CD4-positive, alpha-beta memory T cell (primary cell): ENCODE data around the gene HOXA5. TPM values are rescaled to one million over a fixed set of nuclear protein-coding genes. Genes with fewer than 3 reads are reported as not detected.

Experiments used
- CTCF ChIA-PET: fragments of 350-600 bp; sonication (Branson Sonifier 250); formaldehyde crosslinking; loops from one replicate; lab custom pipeline; 2021; ENCODE audit warnings: inconsistent platforms; ENCODE audit not compliant: partially characterized antibody; lab: Charles Lee
- POLR2A ChIA-PET: fragments of 350-600 bp; sonication (Branson Sonifier 250); formaldehyde crosslinking; loops from one replicate; lab custom pipeline; 2021; ENCODE audit not compliant: partially characterized antibody; lab: Charles Lee
- DNase-seq, 5 donors: peaks; one replicate each; pipeline versions ENCODE4 v3.0.0 to v3.0.0-alpha.2; 2020 to 2022; ENCODE audit warnings: mixed read lengths in 1 of 5
- H3K27ac ChIP-seq: one replicate; pipeline ENCODE4 v1.7.0; 2013; ENCODE audit warnings: low read depth, low read length
- H3K27me3 ChIP-seq: 2 replicates; pipeline ENCODE4 v1.7.0; 2013; ENCODE audit warnings: mild to moderate bottlenecking, low read length, moderate library complexity; ENCODE audit not compliant: insufficient read depth
- H3K36me3 ChIP-seq: 2 replicates; pipeline ENCODE4 v1.7.0; 2013; ENCODE audit warnings: mild to moderate bottlenecking, low read length, moderate library complexity; ENCODE audit not compliant: insufficient read depth
- H3K4me1 ChIP-seq: 2 replicates; pipeline ENCODE4 v1.7.0; 2013; ENCODE audit warnings: mild to moderate bottlenecking, low read length, moderate library complexity; ENCODE audit not compliant: insufficient read depth
- H3K4me3 ChIP-seq, 2 donors: one replicate each; pipeline ENCODE4 v1.7.0; 2013; ENCODE audit warnings: low read length in 2 of 2, mild to moderate bottlenecking in 1 of 2
- H3K9me3 ChIP-seq, 2 donors: one replicate each; pipeline ENCODE4 v1.7.0; 2013; ENCODE audit warnings: low read length in 2 of 2, control low read depth in 1 of 2; ENCODE audit not compliant: control insufficient read depth in 1 of 2
- H3K27ac Mint-ChIP-seq, 7 donors: one replicate each; pipeline ENCODE4 v1.8.0; 2020 to 2021; ENCODE audit warnings: mixed read lengths in 7 of 7, mild to moderate bottlenecking in 6 of 7, inconsistent platforms in 3 of 7, moderate library complexity in 3 of 7
- H3K27me3 Mint-ChIP-seq, 2 donors: one replicate each; pipeline ENCODE4 v1.8.0; 2020 to 2021; ENCODE audit warnings: mixed read lengths in 2 of 2
- H3K36me3 Mint-ChIP-seq, 2 donors: one replicate each; pipeline ENCODE4 v1.8.0; 2020 to 2021; ENCODE audit warnings: mixed read lengths in 2 of 2, inconsistent platforms in 1 of 2, mild to moderate bottlenecking in 1 of 2
- H3K4me1 Mint-ChIP-seq, 4 donors: one replicate each; pipeline ENCODE4 v1.8.0; 2020 to 2021; ENCODE audit warnings: mixed read lengths in 4 of 4, mild to moderate bottlenecking in 1 of 4
- H3K4me3 Mint-ChIP-seq, 8 donors: one replicate each; pipeline ENCODE4 v1.8.0; 2020 to 2021; ENCODE audit warnings: mixed read lengths in 8 of 8, mild to moderate bottlenecking in 7 of 8, moderate library complexity in 6 of 8, inconsistent platforms in 3 of 8
- H3K9me3 Mint-ChIP-seq, 8 donors: one replicate each; pipeline ENCODE4 v1.8.0; 2020 to 2021; ENCODE audit warnings: mixed read lengths in 8 of 8, mild to moderate bottlenecking in 5 of 8, inconsistent platforms in 3 of 8, moderate library complexity in 1 of 8
- intact Hi-C: fragments of 100-400 bp; cut with micrococcal nuclease; formaldehyde crosslinking; loops from one replicate; pipeline ENCODE4 v1.15.1; 2023
- polyA plus RNA-seq, 2 donors: library from polyadenylated mRNA; unstranded; fragments of 300-500 nt; fragmentation: Illumina TruSeq; gene quantifications; one replicate each; pipeline ENCODE4 v1.2.3, GENCODE V29; 2021
- total RNA-seq, 2 experiments: library from RNA; stranded (reverse); gene quantifications; one replicate each; pipeline ENCODE4 v1.2.3, GENCODE V29; 2021

Gene HOXA5
- total and polyA plus RNA-seq, 4 experiments from 2014 or later, result not detected

DNA sequence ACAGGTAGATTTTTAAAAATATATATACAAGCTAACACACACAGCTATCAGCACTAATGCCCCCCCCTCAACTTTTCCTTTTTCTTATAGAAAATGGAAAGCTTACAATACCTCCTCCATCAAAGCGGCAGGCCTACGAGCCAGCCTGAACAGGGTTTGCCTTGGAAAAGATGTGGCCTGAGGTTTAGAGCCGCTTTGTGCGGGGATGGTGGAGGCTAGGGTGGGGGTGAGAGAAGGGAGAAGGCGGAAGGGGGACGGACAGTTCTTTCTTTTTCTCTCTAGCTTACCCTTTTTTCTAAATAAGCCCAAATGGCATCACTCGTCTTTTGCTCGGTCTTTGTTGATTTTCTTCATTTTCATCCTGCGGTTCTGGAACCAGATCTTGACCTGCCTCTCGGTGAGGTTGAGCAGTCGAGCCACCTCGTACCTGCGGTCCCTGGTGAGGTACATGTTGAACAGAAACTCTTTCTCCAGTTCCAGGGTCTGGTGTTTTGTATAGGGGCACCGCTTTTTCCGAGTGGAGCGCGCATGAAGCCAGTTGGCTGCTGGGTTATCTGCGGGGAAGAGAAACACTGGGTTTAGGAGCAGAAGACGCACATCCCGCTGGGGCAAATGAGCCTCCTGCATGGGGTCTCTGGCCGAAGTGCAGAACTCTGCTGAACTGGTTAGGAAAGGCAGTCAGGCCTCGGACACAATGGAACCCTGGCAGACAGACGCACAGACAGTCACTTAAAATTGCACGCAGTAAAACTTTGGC lies 20.0 kb upstream of the HOXA5 start:
- CTCF ChIA-PET, result interaction anchor here (1.0 to 3.6 kb wide), 12 partner anchors 13 to 1312 kb away, joined by 3 to 66 read pairs (median 7); partner anchors contain the start of gene HOXA3
- Mint-ChIP-seq H3K27ac (peak overlapping the region in 5 of 7 donors; percentile 2 to 89 (median 20)), H3K27me3 (peaks cover 51 to 69% of the 10 kb centered on the region in 2 donors), H3K4me3 (peak overlapping the region in 2 of 8 donors; percentile 13 to 32), H3K4me1 (peaks cover 13 to 44% (median 22%) of the 10 kb centered on the region in 4 donors), H3K9me3 (peaks cover 0 to 49% (median 3%) of the 10 kb centered on the region in 8 donors), H3K36me3 (no peaks in the 10 kb centered on the region)
- POLR2A ChIA-PET, result no interaction called here
- Histone ChIP-seq H3K4me3 (no peak overlapping the region), H3K9me3 (no peaks in the 10 kb centered on the region), H3K4me1 (peaks cover 40% of the 10 kb centered on the region), H3K27me3 (peaks cover 85% of the 10 kb centered on the region), H3K36me3 (no peaks in the 10 kb centered on the region), H3K27ac (no peak overlapping the region)
- intact Hi-C loops, result loop anchor here (5.0 to 10.0 kb wide), 5 partner anchors 66 to 1311 kb away; partner anchors contain the start of genes HOXA1 and SNX10
- no peak for DNase-seq

DNA sequence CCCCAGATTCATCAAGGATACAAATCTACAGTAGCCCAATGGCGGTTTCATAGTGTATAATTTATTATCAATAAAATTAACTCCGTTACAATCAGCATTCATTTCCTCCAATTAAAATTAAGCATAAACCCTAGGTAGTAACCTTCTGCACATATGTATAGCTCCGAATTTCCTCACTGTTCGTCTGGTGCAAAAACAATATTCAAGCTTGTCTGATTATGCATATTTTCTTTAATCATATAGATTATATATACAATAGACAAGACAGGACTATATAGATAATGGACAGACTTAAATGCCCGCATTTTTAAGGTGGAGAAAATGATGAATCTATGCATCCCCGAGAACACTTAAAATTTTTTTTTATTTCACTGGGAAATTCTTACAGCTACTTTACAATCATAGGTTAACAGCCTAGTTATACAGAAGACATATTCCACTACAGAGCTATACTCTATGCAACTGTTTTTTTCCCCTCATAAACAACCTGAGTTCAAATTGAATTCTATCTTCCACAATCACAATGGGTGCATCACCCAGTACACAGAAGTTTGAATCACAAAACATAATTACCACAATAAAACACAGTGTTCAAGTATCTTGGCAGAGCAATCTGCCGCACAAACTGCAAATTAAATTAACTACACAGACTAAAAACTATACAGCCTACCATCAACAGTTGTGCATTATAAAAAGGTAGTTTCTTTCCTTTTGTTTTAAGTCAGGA lies 19.2 kb upstream of the HOXA5 start:
- peaks cover 84% of the 10 kb centered on the region for H3K27me3 ChIP-seq
- Mint-ChIP-seq H3K27me3 (peaks cover 50 to 68% of the 10 kb centered on the region in 2 donors), H3K4me1 (peaks cover 16 to 45% (median 26%) of the 10 kb centered on the region in 4 donors)

GRCh38 chr7:27161721-27162560 lies 18.5 kb upstream of the HOXA5 start:
- CTCF ChIA-PET, result interaction anchor here (0.8 to 3.6 kb wide), 21 partner anchors 8 to 1310 kb away, joined by 3 to 66 read pairs (median 6); partner anchors contain the start of genes HOXA3 and HOXA5
- DNase-seq, result no peak
- H3K4me3 Mint-ChIP-seq, result peak overlapping the region in 1 of 8 donors; percentile 15
- Histone ChIP-seq H3K9me3 (no peaks in the 10 kb centered on the region), H3K4me3 (no peak overlapping the region), H3K27ac (no peak overlapping the region), H3K4me1 (peaks cover 40% of the 10 kb centered on the region), H3K27me3 (peaks cover 83% of the 10 kb centered on the region), H3K36me3 (no peaks in the 10 kb centered on the region)
- H3K27ac Mint-ChIP-seq, result peak overlapping the region in 1 of 7 donors; percentile 23
- H3K36me3 Mint-ChIP-seq, result peaks cover 0 to 3% of the 10 kb centered on the region in 2 donors
- H3K27me3 Mint-ChIP-seq, result peaks cover 53 to 69% of the 10 kb centered on the region in 2 donors
- intact Hi-C loops, result loop anchor here (1.0 to 10.0 kb wide), 12 partner anchors 11 to 1310 kb away; partner anchors contain the start of genes HOXA1 and SNX10
- POLR2A ChIA-PET, result interaction anchor here (0.5 to 1.7 kb wide), 3 partner anchors 11 to 785 kb away, joined by 3 to 6 read pairs (median 6); partner anchors contain the start of gene HOXA10
- H3K4me1 Mint-ChIP-seq, result peaks cover 16 to 48% (median 27%) of the 10 kb centered on the region in 4 donors
- peaks cover 0 to 43% (median 2%) of the 10 kb centered on the region in 8 donors for H3K9me3 Mint-ChIP-seq

More for the DNA sequence above, 19.2 kb upstream of the HOXA5 start:
- H3K27ac ChIP-seq, result no peak overlapping the region
- ChIA-PET POLR2A (interaction anchor here (0.5 kb wide), 1 partner anchor 785 kb away, joined by 3 read pairs; no protein-coding TSS in a partner anchor), CTCF (interaction anchor here (0.8 to 3.6 kb wide), 14 partner anchors 9 to 1311 kb away, joined by 3 to 66 read pairs (median 6); partner anchors contain the start of genes HOXA3 and HOXA5)
- H3K9me3 ChIP-seq, result no peaks in the 10 kb centered on the region
- peaks cover 0 to 43% (median 2%) of the 10 kb centered on the region in 8 donors for H3K9me3 Mint-ChIP-seq
- no peak overlapping the region for H3K4me3 ChIP-seq
- no peak for DNase-seq
- H3K27ac Mint-ChIP-seq, result peak overlapping the region in 2 of 7 donors; percentile 9 to 89
- H3K4me3 Mint-ChIP-seq, result peak overlapping the region in 1 of 8 donors; percentile 13
- peaks cover 40% of the 10 kb centered on the region for H3K4me1 ChIP-seq
- intact Hi-C loops, result loop anchor here (5.0 to 10.0 kb wide), 5 partner anchors 65 to 1310 kb away; partner anchors contain the start of genes HOXA1 and SNX10
- H3K36me3 ChIP-seq, result no peaks in the 10 kb centered on the region
- H3K36me3 Mint-ChIP-seq, result peaks cover 0 to 3% of the 10 kb centered on the region in 2 donors

DNA sequence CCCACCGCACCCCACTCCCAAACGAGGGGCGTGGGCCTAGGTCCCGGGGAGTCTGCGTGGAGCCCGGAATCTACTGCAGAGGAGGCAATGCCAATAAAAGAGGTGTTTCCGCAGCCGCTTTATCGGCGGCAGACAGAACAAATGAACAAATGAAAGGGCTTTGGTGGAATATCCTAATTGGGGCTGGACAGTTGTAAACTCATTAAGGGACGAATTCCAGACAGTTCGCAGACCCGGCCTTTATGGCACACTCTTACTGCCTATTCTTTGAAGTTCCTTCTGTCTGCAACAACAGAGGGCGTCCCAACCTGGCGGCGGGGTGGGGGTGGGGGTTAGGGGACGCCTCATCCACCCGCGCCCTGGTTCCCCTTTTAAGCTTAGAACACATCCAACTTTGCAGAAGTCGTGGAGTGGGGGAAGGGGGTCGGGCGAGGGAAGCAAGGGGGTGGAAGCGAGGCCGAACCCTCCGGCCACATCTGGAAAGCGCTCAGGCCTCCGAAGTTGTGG lies 17.8 kb upstream of the HOXA5 start:
- Mint-ChIP-seq H3K27me3 (peaks cover 53 to 67% of the 10 kb centered on the region in 2 donors), H3K4me3 (peak overlapping the region; percentile 77 to 87 (median 80)), H3K4me1 (peaks cover 18 to 51% (median 30%) of the 10 kb centered on the region in 4 donors), H3K9me3 (peaks cover 0 to 42% (median 1%) of the 10 kb centered on the region in 8 donors), H3K27ac (peak overlapping the region in 1 of 7 donors; percentile 88), H3K36me3 (peaks cover 0 to 3% of the 10 kb centered on the region in 2 donors)
- CTCF ChIA-PET, result interaction anchor here (0.7 to 3.6 kb wide), 33 partner anchors 9 to 1316 kb away, joined by 3 to 66 read pairs (median 5); partner anchors contain the start of genes HOXA10 and HOXA3
- H3K4me3 ChIP-seq, result peak overlapping the region; percentile 61 to 79
- POLR2A ChIA-PET, result interaction anchor here (1.2 to 1.7 kb wide), 2 partner anchors 12 to 478 kb away, joined by 6 read pairs; partner anchors contain the start of gene HOXA10
- H3K27me3 ChIP-seq, result peaks cover 80% of the 10 kb centered on the region
- intact Hi-C loops, result loop anchor here (1.0 to 10.0 kb wide), 12 partner anchors 10 to 1309 kb away; partner anchors contain the start of genes HOXA1 and SNX10
- no peaks in the 10 kb centered on the region for H3K36me3 ChIP-seq
- no peak overlapping the region for H3K27ac ChIP-seq
- peaks cover 38% of the 10 kb centered on the region for H3K4me1 ChIP-seq
- no peak for DNase-seq
- H3K9me3 ChIP-seq, result no peaks in the 10 kb centered on the region

DNA sequence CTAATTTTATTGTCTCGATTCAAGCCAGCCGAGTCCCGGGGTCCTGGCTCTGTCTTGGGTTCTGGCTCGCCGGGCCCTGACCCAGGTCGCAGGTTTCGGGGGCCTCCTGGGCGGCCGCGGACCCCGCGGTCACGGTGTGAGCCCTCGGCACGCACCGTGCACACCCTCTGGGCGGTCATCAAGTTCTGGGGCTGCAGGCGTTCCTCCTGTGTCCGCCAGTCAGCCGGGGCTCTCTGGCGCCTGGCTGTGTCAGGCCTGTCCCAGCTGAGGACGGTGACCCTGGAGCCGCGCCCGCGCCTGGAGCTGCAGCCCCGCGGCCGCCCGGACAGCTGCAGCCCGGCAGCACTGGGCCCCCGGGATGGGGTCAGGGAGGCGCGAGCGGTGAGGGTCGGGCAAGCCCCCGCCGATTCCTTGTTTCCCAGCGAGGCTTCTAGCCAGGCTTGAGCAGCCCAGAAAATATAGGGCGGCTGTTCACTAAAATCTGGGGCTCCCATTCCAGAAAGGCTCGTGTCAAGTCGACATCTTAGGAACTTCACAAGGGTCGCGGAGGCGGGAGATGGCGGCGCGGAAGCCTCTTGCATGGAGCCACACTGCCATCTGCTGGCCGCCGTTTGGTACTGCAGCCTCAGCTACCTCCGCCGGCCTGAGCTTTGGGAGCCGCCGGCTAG lies 17.2 kb upstream of the HOXA5 start:
- Mint-ChIP-seq H3K36me3 (peaks cover 0 to 3% of the 10 kb centered on the region in 2 donors), H3K9me3 (peaks cover 0 to 44% (median under 1%) of the 10 kb centered on the region in 8 donors), H3K4me1 (peaks cover 18 to 52% (median 30%) of the 10 kb centered on the region in 4 donors), H3K27ac (peak overlapping the region in 1 of 7 donors; percentile 88), H3K4me3 (peak overlapping the region; percentile 77 to 87 (median 81)), H3K27me3 (peaks cover 51 to 68% of the 10 kb centered on the region in 2 donors)
- H3K36me3 ChIP-seq, result no peaks in the 10 kb centered on the region
- intact Hi-C loops, result loop anchor here (1.0 to 10.0 kb wide), 12 partner anchors 9 to 1308 kb away; partner anchors contain the start of genes HOXA1 and SNX10
- no peak overlapping the region for H3K27ac ChIP-seq
- POLR2A ChIA-PET, result interaction anchor here (1.2 to 1.7 kb wide), 2 partner anchors 13 to 478 kb away, joined by 6 read pairs; partner anchors contain the start of gene HOXA10
- peak overlapping the region; percentile 61 to 79 for H3K4me3 ChIP-seq
- CTCF ChIA-PET, result interaction anchor here (0.7 to 3.6 kb wide), 33 partner anchors 9 to 1316 kb away, joined by 3 to 66 read pairs (median 5); partner anchors contain the start of genes HOXA10 and HOXA3
- peaks cover 80% of the 10 kb centered on the region for H3K27me3 ChIP-seq
- peaks cover 38% of the 10 kb centered on the region for H3K4me1 ChIP-seq
- DNase-seq, result peak; percentile 77 to 84 (median 78)
- no peaks in the 10 kb centered on the region for H3K9me3 ChIP-seq
